Thoracic aorta (tissue), 2 donors: Measurements from ENCODE around the gene BSND. TPM values are rescaled to one million over a fixed set of nuclear protein-coding genes. Genes with fewer than 3 reads are reported as not detected.

Source experiments
- ATAC-seq: fragments of 150-250 bp; one replicate; pipeline ENCODE4 v1.8.0; 2017; ENCODE audit warnings: low read depth; ENCODE audit not compliant: insufficient number of reproducible peaks, low FRiP score
- DNase-seq: peaks from one replicate; pipeline ENCODE4 v3.0.0-alpha.2; 2020; ENCODE audit warnings: low spot score
- H3K27ac ChIP-seq, 2 donors: fragments of 200-600 bp; sonication (generic); 1 replicate in 1 of 2; 2 replicates in 1 of 2; pipeline ENCODE4 v1.5.1; 2016; ENCODE audit warnings: mild to moderate bottlenecking in 2 of 2, moderate library complexity in 2 of 2
- H3K27me3 ChIP-seq: fragments of 200-600 bp; sonication (generic); replicated peaks from 2 replicates; pipeline ENCODE4 v1.6.0; 2016; ENCODE audit warnings: mild to moderate bottlenecking; ENCODE audit not compliant: insufficient read depth
- H3K36me3 ChIP-seq: fragments of 200-600 bp; sonication (generic); one replicate; pipeline ENCODE4 v1.5.1; 2016
- H3K4me1 ChIP-seq, 2 donors: fragments of 200-600 bp; sonication (generic); 1 replicate in 1 of 2; 2 replicates in 1 of 2; pipeline versions ENCODE4 v1.5.1 to v1.6.0; 2016; ENCODE audit warnings: low read depth in 2 of 2, mild to moderate bottlenecking in 1 of 2; ENCODE audit not compliant: control insufficient read depth in 1 of 2
- H3K4me3 ChIP-seq: fragments of 200-600 bp; sonication (generic); 2 replicates; pipeline ENCODE4 v1.5.1; 2016; ENCODE audit warnings: mild to moderate bottlenecking
- H3K9me3 ChIP-seq: fragments of 200-600 bp; sonication (generic); 2 replicates; pipeline ENCODE4 v1.5.1; 2016
- CTCF ChIP-seq: fragments of 200-600 bp; sonication (generic); IDR thresholded peaks from one replicate; pipeline ENCODE4 v1.5.1; 2019; ENCODE audit warnings: antibody characterized with exemption
- total RNA-seq, 2 donors: library from RNA; depleted of rRNA; stranded (reverse); fragments of >200 nt; gene quantifications; one replicate each; pipeline versions ENCODE4 v1.1.0 to v1.2.3, GENCODE V29; 2016

BSND gene
- total RNA-seq, 2 donors from 2014 or later, result not detected

- no peak for DNase-seq
- no peak overlapping the region for H3K4me3 ChIP-seq
- ATAC-seq, result no peak
- TF ChIP-seq CTCF, result no peak
- no peaks in the 10 kb centered on the region for H3K36me3 ChIP-seq
- H3K4me1 ChIP-seq, result no peaks in the 10 kb centered on the region
- no peaks in the 10 kb centered on the region for H3K27me3 ChIP-seq
- no peak overlapping the region for H3K27ac ChIP-seq
- H3K9me3 ChIP-seq, result no peaks in the 10 kb centered on the region
These were observed 11.6 kb downstream of the BSND start for GRCh38 chr1:55010194-55010886.

- no peak overlapping the region for H3K4me3 ChIP-seq
- H3K9me3 ChIP-seq, result no peaks in the 10 kb centered on the region
- no peaks in the 10 kb centered on the region for H3K27me3 ChIP-seq
- H3K27ac ChIP-seq, result no peak overlapping the region
- TF ChIP-seq CTCF, result no peak
- no peak for ATAC-seq
- no peak for DNase-seq
- peaks cover 0 to 5% of the 10 kb centered on the region in 2 donors for H3K4me1 ChIP-seq
- no peaks in the 10 kb centered on the region for H3K36me3 ChIP-seq
These were observed 12.1 kb downstream of the BSND start for GRCh38 chr1:55010887-55011217.

DNA sequence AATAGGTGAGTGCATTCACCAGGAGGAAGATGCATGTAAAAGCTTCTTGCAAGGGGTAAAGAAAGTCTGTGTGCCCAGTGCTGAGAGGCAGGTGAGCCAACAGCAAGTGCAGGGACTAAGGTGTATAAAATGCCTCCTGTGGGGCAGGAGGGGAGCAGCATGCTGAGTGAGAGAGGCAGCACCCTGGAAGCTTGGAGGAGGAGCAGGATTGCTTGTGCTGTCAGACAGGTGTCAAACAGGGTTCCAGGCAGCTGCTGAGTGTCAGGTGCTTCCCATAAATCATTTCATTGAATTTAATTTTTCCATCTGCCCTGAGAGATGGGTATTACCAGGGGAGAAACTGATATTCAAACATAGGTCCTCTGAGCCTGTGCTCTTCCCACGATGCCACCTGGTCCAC is 13.9 kb downstream of the BSND start:
- H3K4me3 ChIP-seq, result no peak overlapping the region
- ATAC-seq, result no peak
- no peaks in the 10 kb centered on the region for H3K27me3 ChIP-seq
- peaks cover 0 to 7% of the 10 kb centered on the region in 2 donors for H3K4me1 ChIP-seq
- no peaks in the 10 kb centered on the region for H3K36me3 ChIP-seq
- no peak overlapping the region for H3K27ac ChIP-seq
- no peak for DNase-seq
- no peak for TF ChIP-seq CTCF
- H3K9me3 ChIP-seq, result no peaks in the 10 kb centered on the region

- TF ChIP-seq CTCF, result no peak
- no peak for ATAC-seq
- peaks cover 0 to 7% of the 10 kb centered on the region in 2 donors for H3K4me1 ChIP-seq
- no peak for DNase-seq
- no peak overlapping the region for H3K27ac ChIP-seq
- no peaks in the 10 kb centered on the region for H3K27me3 ChIP-seq
- H3K4me3 ChIP-seq, result no peak overlapping the region
- no peaks in the 10 kb centered on the region for H3K36me3 ChIP-seq
- no peaks in the 10 kb centered on the region for H3K9me3 ChIP-seq
These were observed 16.4 kb downstream of the BSND start for GRCh38 chr1:55015123-55015522.

- ATAC-seq (peak; percentile 48), DNase-seq (no peak)
- no peaks in the 10 kb centered on the region for H3K27me3 ChIP-seq
- peaks cover 0 to 7% of the 10 kb centered on the region in 2 donors for H3K4me1 ChIP-seq
- H3K36me3 ChIP-seq, result no peaks in the 10 kb centered on the region
- peak overlapping the region in 1 of 2 donors; percentile 18 for H3K27ac ChIP-seq
- H3K4me3 ChIP-seq, result no peak overlapping the region
- no peak for TF ChIP-seq CTCF
- H3K9me3 ChIP-seq, result no peaks in the 10 kb centered on the region
These were observed 17.2 kb downstream of the BSND start for GRCh38 chr1:55015731-55016620.
